HG03095 (cell line): ENCODE data around the gene MRPL34.

Experiments used
- ATAC-seq: cut with Tn5 transposase; IDR thresholded peaks from one replicate; pipeline ENCODE4 v1.9.1; 2021; ENCODE audit warnings: moderate library complexity; ENCODE audit not compliant: unreplicated experiment

MRPL34 gene

GRCh38 chr19:17340302-17340870 is 34.7 kb downstream of the MRPL34 start:
- ATAC-seq, result no peak

- ATAC-seq, result no peak
These were observed 35.2 kb downstream of the MRPL34 start for GRCh38 chr19:17340871-17341357.

- no peak for ATAC-seq
These were observed 35.7 kb downstream of the MRPL34 start for GRCh38 chr19:17341386-17341785.

GRCh38 chr19:17341845-17342244 is 36.2 kb downstream of the MRPL34 start:
- ATAC-seq, result no peak

GRCh38 chr19:17346109-17346671 is 40.5 kb downstream of the MRPL34 start:
- no peak for ATAC-seq

- no peak for ATAC-seq
These were observed 41.7 kb downstream of the MRPL34 start for GRCh38 chr19:17347361-17347760.

- ATAC-seq, result no peak
These were observed 42.2 kb downstream of the MRPL34 start for GRCh38 chr19:17347877-17348276.

- no peak for ATAC-seq
These were observed 43.0 kb downstream of the MRPL34 start for GRCh38 chr19:17348700-17349099.

GRCh38 chr19:17351815-17352435 is 46.3 kb downstream of the MRPL34 start:
- ATAC-seq, result no peak

- ATAC-seq, result no peak
These were observed 47.1 kb downstream of the MRPL34 start for GRCh38 chr19:17352608-17353280.

- ATAC-seq, result no peak
These were observed 47.7 kb downstream of the MRPL34 start for GRCh38 chr19:17353386-17353785.
